G401.6 (cell line): ENCODE data around the gene DOK1.

ENCODE experiments used
- FAIRE-seq: peaks from 2 replicates; lab custom pipeline; 2012; peaks lifted over from hg19 to GRCh38; lab: Jason Lieb, UNC

The DOK1 gene

DNA sequence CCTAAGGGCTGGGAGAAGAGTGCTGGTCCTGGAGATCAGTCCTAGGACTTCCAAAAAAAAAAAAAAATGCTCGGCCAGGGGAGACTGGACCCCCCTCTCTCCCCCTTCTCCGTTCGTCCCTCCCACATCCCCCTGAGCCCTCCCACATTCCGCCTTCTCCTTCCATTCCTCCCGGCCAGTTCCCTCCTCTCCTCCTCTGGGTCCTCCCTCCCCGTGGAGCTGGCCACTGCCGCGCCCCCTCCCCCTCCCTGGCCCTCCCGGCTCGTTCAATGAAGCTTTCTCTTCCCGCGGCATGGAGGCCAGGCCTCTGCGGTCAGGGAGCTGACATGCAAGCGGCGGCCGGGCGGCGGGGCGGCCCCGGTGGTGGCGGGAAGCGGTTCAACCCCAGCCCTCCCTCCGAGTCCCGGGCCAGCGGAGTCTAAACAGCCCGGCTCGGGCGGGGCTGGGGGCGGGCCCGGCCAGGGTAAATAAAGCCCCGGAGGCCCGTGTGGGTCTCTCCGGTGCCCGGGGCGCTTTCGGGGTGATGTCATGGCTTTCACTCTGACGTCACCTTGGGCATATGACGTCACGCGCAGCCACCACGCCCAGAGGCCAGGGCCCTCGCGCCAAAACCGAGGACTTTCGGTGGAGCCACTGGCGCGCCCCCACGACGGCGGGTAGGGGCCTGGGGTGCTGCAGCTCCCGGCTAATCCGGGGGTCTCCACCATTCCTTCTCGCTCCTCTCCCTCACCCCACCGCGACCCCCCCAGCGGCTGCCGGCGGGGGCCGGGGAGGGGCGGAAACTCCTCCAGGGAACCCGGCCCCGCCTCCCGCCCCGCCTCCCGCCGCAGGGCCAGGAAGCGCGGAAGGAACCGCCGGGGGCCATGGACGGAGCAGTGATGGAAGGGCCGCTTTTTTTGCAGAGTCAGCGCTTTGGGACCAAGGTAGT lies at the start of gene DOK1, which contains the start of gene LOXL3:
DOK1 (plus strand) TSS at position 829 of the 928 bp plus-strand sequence; CDS start at position 864, 35 bp downstream.
LOXL3 (minus strand) TSS at position 51 of the 928 bp plus-strand sequence. CDS start 1,308 bp downstream, outside the sequence.
- no peak for FAIRE-seq

DNA sequence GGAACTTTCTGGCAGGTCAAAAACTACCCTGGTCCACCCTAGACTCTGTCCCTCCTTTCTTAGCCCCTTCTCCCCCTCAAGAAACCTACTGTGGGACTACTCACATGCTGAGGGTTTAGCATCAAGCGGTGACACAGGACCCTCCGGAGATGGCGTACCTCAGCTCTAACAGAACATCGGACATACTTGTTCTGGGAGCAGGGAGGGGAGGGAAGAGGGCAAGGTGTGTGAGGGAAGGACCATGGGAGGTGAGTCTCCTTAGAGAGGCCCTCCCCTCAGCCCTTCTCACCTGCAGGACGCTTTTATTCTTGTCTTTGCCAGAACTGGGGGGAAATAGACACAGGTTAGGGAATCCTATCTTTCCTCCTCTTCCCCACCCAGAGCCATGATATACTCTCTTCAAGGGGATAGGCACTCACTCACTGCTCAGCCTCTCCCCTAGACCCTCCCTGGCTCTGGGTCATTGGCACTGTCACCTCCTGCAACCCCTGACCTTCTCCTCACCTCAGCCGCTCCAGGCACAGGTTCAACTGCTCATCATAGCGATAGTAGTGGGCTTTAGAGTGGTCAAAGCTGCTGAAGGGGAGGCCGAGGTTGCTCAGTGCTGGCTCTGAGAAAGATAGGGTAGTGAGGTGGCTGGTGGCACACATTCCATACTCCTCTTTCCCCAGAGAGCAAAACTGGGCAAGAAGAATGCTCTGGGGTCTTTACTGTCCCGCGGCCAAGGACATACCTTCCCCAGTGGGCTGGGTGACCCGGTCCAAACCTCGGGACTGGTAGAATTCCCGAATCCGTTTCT lies 48.9 kb upstream of the DOK1 start:
- FAIRE-seq: no peak

GRCh38 chr2:74507145-74507925 lies 47.2 kb upstream of the DOK1 start, which contains the start of gene PCGF1:
Gene PCGF1, minus strand, starts transcription at chr2:74507695. Its CDS starts 27 bp downstream, at chr2:74507668.
- peak; percentile 67 for FAIRE-seq

GRCh38 chr2:74507926-74508520 lies 46.5 kb upstream of the DOK1 start:
- FAIRE-seq: no peak

DNA sequence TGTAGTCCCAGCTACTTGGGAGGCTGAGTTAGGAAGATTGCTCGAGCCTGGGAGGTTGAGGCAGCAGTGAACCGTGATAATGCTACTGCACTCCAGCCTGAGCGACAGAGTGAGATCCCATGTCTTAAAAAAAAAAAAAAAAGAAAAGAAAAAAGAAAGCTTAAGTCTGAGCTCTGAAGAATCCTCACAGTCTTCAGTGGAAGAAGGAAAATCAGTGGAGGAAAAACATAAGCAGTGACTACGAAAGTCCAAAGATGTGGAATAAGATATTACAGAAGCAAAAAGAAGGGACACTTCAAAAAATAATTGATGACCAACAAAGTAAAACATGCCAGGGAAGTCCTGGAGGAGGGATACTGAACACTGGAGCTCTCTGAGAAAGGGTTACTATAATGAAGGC lies 44.2 kb upstream of the DOK1 start:
- FAIRE-seq: no peak

DNA sequence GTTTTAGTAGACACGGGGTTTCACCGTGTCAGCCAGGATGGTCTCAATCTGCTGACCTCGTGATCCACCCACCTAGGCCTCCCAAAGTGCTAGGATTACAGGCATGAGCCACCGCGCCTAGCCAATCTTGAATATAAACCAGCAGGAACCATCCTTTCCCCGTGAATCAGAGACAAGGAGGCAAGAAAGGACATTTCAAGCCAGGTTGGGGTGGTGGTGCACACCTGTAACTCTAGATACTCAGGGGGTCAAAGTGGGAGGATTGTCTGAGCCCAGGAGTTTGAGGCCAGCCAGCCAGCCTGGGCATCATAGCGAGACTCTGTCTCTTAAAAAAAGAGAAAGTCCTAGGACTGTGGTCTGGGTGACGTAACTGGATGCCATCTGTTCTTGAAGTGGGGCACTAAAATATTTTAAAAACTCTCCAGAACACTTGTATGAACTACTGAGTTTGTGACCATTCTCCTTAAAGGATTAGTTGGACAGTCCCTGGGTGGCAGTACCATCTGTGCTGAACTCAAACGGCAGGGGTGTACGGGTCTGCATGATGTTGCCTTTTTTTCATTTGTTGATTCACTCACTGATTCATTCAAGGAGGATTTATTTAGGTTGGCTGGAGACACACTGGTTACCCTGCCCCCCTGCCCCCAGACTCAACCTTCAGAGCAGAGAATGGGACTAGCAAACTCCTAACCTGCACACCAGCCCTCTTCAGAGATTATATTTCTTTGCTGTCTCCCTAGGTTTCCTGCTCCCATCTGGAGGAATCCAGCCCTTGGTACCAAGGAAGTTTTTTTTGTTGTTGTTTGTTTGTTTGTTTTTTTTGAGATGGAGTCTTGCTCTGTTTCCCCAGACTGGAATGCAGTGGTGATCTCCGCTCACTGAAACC lies 43.2 kb upstream of the DOK1 start:
- FAIRE-seq: no peak

DNA sequence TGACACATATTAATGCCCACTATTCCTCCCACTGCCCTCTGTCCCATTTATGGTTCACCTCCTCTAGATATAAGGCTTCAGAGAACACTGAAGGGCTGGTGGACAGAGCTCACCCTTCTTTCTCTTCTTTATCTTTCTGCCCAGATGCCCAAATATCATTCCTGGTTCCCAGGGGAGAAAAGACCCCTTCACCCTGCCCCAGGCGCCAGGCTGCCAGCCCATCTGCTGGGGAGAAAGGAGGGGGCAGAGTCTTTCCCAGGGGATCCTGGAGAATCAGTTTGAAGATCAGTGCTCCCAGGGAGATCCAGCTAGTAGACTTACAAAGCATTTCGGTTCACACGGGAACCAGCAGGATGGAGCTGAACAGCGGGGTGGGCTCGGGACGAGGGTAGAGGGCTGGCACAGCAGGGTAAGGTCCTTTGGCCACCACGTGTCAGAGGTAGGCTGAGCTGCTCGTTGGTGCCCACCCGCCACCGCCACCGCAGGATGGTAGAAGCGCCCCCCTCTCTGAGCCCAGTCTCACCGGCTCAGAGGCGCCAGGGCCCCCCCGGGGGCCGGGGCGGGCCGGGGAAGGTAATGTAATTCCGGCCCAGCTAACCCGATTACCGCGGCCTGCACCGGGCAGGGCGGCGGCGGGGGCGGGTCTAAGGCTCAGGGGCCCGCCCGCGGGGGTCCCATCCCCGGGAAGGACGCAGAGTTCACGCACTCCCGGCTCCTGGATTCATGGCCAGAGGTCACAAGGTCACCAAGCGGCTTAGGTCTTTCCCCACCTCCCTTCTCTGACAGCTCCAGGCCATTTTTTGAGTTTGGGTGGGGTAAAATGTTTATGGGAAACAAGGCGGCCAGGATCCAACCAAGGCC lies 41.5 kb upstream of the DOK1 start:
- no peak for FAIRE-seq

- FAIRE-seq: no peak
Observed at GRCh38 chr2:74513605-74514367, 40.7 kb upstream of the DOK1 start.

DNA sequence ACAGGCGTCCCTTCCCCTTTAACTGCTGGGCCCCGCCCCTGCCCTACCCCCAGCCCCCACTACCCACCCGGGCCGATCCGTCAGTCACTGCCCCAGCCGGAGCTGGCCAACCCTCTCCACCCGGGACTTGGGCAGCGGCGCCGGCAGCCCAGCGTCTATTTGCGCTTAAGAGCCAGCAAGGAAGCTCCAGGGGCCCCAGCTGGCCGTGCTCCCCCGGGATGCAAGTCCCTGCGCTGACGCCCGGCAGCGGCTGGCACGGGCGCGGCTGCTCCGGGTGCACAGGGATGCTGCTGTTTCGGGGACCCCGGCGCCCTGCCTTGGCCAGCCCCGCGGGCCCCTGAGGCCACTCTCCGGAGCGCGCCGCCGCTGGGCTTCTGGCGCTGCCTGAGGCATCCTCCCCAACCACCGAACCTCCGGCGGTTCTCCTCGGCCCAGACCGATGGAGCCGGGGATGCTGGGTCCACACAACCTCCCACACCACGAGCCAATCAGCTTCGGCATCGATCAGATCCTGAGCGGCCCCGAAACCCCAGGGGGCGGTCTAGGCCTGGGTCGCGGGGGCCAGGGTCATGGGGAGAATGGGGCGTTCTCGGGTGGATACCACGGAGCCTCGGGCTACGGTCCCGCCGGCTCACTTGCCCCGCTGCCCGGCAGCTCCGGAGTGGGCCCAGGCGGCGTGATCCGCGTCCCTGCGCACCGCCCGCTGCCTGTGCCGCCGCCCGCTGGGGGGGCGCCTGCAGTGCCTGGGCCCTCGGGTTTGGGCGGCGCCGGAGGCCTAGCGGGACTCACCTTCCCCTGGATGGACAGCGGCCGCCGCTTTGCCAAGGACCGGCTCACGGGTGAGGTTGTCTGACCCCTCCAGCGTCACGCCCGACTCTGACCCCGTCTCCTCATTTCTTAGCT lies 39.9 kb upstream of the DOK1 start, which contains the start of gene TLX2:
TLX2 (plus strand) TSS at position 83 of the 903 bp plus-strand sequence; CDS start at position 440, 357 bp downstream.
- FAIRE-seq: no peak

- no peak for FAIRE-seq
Observed at GRCh38 chr2:74515271-74515980, 39.1 kb upstream of the DOK1 start.

GRCh38 chr2:74515981-74516633 lies 38.4 kb upstream of the DOK1 start:
- no peak for FAIRE-seq

DNA sequence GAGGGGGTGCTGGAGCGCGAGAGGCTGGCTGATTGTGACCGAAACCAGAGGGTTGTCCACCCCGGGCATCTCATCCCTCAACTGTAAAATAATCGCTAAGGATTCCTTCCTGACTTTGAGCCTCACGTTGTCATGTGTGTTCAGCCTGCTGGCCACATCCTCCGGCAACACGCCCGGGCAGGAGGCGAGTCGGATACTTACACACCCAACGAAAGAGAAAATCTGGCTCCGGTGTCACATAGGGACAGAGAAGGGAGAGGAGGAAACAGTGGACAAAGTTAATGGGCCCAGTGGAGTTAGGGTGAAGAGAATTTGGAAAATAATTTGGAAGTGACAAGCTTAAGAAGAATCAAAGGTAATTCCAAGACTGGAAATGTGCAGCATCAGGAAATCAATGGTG lies 37.9 kb upstream of the DOK1 start:
- no peak for FAIRE-seq

DNA sequence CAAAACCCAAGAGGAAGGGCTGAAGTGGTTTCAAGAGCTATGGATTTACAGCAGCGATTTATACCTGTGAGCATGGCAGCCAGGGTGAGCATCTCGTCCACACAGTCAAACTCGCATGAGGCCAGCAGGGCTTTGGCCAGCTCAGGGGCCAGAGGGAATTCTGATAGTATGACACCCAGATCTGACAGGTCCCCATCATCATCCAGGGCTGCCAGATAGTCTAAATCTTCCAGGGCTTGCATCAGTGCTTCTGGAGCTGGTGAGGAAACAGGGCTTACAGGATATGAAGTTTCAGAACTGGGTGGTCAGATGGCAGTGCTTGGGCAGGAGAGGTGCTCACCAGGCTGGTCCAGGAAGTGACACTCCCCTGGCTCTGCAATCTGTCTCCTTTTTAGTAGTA lies 32.0 kb upstream of the DOK1 start:
- FAIRE-seq: no peak

DNA sequence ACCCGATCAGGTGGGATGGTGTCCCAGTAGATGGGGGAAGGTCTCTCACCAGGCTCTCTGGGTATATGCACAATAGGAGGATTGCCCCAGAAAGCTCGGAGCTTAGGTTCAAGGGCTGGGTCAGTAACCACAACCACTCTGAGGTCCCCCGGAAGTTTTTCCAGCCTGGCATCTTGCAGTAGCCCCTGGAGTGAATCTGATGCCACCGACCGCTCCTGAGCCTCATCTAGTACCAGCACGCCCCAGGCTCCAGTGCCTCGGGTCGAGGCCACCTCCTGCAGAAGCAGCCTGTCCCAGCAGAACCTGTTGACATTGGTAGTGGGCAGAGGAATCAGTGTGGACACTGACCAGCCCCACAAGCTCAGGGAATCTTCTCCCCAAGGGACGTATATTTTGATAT lies 30.5 kb upstream of the DOK1 start:
- FAIRE-seq: no peak

DNA sequence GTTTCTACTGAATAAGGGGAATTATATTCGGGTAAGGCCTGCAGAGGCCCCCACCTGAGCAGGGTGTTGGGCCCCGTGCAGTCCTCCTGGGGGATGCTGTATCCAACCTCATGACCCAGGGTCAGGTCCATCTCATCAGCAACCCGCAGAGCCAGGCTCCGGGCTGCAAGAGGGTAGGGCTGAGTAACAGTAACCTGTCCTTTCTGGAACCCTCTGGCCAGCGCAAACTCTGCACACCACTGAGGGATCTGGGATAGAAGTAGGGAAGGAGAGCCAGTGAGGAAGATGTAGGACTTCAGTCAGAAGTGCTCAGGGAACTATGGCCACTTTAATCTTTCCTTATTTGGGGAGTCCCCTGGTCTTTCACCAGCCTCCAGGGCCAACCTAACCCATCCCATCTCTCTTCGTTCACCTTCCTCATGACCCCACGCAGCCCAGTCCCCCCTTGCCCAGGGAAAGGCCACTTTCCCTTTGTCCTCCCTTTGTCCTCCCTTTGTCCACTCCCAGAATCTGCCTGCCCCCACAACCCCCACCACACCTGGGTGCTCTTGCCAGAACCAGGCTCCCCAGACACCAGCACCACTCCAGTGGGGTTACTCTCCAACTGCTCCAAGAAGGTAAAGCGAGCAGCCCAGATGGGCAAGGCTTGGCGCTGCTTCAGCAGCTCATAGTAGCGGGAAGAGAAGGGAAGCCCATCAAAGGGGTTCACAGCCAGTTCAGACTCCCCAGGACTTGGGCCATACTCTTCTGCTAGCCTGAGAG lies 29.4 kb upstream of the DOK1 start:
- FAIRE-seq: no peak
